Frontal cortex (tissue), 4 donors: Measurements from ENCODE around the gene C2CD5. TPM values are rescaled to one million over a fixed set of nuclear protein-coding genes. Genes with fewer than 3 reads are reported as not detected.
"Not testable (repeated sequence)": the region's sequence is repeated elsewhere in the genome, so short reads cannot be mapped to it uniquely, and the experiment has no call there.

Source experiments
- DNase-seq, 2 donors: peaks; one replicate each; pipeline ENCODE4 v3.0.0; 2012; ENCODE audit warnings: low spot score in 2 of 2
- FAIRE-seq: peaks from 2 replicates; lab custom pipeline; 2012; peaks lifted over from hg19 to GRCh38; lab: Jason Lieb, UNC
- total RNA-seq: library from RNA; depleted of rRNA; stranded (reverse); fragments of >200 nt; gene quantifications from one replicate; pipeline ENCODE4 v1.2.3, GENCODE V29; 2014
- donor health status: control.
- donor health status: control.
- donor health status: control.

The C2CD5 gene, protein sequence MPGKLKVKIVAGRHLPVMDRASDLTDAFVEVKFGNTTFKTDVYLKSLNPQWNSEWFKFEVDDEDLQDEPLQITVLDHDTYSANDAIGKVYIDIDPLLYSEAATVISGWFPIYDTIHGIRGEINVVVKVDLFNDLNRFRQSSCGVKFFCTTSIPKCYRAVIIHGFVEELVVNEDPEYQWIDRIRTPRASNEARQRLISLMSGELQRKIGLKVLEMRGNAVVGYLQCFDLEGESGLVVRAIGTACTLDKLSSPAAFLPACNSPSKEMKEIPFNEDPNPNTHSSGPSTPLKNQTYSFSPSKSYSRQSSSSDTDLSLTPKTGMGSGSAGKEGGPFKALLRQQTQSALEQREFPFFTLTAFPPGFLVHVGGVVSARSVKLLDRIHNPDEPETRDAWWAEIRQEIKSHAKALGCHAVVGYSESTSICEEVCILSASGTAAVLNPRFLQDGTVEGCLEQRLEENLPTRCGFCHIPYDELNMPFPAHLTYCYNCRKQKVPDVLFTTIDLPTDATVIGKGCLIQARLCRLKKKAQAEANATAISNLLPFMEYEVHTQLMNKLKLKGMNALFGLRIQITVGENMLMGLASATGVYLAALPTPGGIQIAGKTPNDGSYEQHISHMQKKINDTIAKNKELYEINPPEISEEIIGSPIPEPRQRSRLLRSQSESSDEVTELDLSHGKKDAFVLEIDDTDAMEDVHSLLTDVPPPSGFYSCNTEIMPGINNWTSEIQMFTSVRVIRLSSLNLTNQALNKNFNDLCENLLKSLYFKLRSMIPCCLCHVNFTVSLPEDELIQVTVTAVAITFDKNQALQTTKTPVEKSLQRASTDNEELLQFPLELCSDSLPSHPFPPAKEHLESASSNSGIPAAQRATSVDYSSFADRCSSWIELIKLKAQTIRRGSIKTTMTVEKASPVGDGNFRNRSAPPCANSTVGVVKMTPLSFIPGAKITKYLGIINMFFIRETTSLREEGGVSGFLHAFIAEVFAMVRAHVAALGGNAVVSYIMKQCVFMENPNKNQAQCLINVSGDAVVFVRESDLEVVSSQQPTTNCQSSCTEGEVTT
- total RNA-seq = 131 TPM

DNA sequence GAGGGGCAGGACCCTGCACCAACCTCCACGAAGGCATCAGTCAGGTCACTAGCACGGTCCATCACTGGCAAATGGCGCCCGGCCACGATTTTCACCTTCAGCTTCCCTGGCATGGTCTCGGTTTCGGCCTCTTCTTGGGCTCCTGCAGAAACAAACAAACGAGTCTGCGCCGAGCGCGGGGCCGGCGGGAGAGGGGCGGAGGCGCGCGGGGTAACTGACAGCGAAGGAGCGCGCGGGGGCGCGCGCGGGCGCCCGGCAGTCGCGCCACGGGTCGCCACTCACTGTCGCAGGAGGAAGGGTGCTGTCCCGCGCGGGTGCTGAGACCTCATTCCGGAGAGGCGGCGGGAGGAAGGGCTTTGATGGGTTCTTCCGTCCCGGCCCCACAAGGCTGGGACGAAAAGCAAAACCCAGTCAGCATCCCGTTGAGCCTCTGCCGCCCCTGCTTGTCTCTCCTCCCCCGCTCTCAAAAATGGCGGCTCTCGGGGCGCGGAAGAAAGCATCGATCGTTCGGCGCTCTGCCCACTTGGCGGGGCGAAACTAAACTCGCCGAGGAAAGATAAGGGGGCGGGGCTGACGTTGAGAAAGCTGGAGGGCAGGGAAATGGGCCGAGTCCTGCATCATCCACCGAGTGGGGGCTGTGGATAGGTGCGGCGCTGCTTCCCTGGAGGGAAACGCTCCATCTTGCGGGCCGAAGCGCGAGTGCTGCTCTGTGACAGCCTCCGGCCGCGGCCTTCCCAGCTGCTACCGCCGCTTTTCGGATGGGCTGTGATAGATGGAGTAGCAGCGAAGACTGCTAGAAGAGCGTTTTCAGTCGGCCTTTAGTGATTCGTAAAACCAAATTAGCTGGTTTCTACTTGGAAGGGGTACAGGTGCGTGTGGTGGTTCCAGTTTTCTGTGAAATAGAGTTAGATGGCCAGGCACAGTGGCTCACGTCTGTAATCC, at the start of gene C2CD5:
Gene C2CD5 (minus strand): TSS at position 505 of the 942 bp plus-strand sequence. CDS start 392 bp downstream, at position 113.
- DNase-seq = peak; percentile 82 to 89
- FAIRE-seq = no peak

DNA sequence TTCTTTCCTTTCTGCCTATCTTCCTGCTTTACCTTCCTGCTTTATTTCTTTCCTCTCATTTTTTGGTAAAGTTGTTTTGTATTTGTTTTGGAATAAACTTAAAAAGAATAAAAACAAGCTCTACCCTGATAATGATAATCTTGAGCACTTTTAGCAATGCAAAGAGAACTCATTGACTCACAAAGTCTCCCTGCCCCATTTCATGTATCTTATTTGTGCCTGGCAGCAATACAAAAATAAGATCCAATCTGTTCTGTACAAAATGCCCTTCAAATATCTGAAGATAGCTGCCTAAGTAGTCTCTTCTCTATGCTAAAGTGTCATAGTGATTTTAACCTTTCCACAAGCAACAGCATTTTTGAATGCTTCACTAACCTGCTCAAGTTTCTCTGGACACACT, 49.5 kb upstream of the C2CD5 start:
- FAIRE-seq (no peak), DNase-seq (no peak)

DNA sequence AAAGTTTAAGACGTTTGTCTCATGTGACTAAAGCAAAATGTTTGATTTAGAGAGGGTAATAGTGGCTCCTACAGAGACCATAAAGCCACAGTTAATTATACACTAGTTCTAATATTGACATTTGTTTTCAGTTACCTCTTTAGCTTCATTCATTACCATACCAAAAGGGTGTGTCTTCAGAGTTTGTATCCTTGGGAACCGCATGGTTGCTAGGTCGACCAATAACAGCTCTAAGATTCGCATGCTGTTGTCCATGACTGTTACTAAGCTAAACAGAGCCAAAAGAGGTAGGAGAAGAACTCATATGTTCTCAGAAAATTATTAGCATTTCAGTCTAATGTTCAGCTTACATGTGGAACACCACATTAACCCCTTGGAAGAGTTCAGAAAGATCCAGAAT, 44.5 kb upstream of the C2CD5 start:
- DNase-seq (no peak), FAIRE-seq (no peak)

GRCh38 chr12:22578328-22578727, 34.0 kb upstream of the C2CD5 start:
- no peak for FAIRE-seq
- DNase-seq = no peak

DNA sequence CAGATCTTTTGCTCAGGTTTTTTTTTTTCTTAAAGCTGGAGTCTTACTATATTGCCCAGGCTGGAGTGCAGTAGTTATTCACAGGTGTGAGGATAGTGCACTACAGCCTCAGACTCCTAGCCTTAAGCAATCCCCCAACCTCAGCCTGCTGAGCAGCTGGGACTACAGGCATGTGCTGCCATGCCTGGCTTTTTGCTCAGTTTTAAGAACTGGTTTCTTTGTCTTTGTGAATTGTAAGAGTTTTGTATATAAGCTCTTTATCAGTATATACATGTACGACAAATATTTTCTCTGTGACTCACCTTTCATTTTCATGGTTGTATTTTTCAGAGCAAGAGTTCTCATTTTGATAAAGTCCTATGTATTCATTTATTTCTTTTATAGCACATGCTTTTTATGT, 33.3 kb upstream of the C2CD5 start:
- FAIRE-seq (no peak), DNase-seq (no peak)

- no peak for DNase-seq
- no peak for FAIRE-seq
Measured at GRCh38 chr12:22576473-22576872, 32.1 kb upstream of the C2CD5 start.

- FAIRE-seq = no peak
- DNase-seq = no peak
Measured at GRCh38 chr12:22576065-22576464, 31.7 kb upstream of the C2CD5 start.

- no peak for DNase-seq
- FAIRE-seq = no peak
Measured at GRCh38 chr12:22574921-22575320, 30.6 kb upstream of the C2CD5 start.

GRCh38 chr12:22573181-22573580, 28.8 kb upstream of the C2CD5 start:
- DNase-seq (no peak), FAIRE-seq (no peak)

DNA sequence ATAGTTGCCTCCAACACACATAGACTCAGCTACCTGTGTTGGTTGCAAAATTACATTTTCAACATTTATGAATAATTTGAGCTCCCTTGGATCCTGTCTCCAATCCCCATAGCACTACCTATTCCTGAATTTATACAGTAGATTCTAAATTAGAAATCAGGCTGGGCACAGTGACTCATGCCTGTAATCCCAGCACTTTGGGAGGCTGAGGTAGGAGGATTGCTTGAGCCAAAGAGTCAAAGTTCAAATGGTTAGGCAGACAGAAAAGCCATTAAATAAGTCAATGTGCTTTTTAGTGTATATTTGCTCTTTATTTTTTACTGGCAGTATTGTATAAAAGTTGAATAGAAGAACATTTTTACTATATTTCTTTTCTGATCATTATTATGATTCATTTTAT, 24.9 kb upstream of the C2CD5 start:
- no peak for DNase-seq
- no peak for FAIRE-seq

DNA sequence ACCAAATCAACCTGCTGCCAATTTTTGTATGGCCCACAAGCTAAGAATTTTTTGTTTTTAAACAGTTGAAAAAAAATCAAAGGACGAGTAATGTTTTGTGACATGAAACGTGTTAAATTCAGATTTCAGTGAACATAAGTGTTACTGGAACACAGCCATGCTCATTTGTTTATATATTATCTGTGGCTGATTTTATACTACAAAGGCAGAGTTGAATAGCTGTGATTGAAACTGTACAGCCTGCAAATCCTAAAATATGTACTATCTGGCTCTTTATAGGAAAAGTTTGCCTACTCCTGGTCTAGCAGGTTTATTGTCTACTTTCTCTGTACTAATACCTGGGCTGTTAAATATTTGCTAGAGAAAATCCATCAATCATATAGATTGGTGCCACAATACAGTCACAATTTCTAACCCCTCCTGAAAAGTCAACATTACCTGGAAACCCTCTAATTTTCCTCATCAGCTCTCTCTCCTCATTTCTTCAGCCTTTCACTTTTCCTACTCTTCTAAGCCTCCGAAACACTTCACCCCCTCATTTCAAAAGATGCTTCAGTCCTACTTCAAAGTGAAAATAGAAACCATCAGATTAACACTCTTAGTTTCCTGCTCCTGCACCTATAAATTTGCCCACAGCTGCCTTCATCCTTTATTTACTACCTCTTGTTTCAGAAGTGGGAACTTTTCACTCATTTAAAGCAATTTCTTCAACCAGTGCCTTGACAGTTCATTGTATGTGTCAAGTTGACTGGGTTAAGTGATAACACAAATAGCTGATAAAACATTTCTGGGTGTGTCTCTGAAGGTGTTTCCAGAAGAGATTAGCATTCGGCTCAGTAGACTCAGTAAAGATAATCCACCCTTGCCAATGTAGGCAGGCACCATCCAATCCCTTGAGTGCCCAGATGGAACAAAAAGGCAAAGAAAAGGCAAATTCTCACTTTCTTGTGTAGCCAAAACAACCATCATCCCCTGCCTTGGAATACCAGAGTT, 18.0 kb upstream of the C2CD5 start:
- DNase-seq (no peak), FAIRE-seq (no peak)

GRCh38 chr12:22554750-22555149, 10.4 kb upstream of the C2CD5 start:
- not testable (repeated sequence) for DNase-seq, FAIRE-seq

DNA sequence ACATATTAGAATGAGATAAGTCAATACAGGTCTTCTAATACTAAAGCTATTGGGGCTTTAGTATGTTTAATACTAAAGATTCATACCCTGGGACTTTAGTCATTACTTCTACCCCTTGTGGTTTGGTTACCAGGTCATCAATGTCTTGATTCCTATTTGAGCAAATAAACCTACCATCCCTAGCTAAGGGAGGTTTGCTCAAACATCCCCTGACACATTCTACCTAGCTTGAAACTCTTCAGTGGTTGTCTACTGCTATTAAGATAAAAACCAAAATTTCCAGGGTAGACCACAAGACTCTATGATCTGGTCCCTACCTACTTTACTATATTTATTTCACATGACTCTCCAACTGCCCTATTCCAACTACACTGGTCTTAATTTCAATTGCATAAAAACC, 7.3 kb upstream of the C2CD5 start:
- FAIRE-seq (no peak), DNase-seq (no peak)

DNA sequence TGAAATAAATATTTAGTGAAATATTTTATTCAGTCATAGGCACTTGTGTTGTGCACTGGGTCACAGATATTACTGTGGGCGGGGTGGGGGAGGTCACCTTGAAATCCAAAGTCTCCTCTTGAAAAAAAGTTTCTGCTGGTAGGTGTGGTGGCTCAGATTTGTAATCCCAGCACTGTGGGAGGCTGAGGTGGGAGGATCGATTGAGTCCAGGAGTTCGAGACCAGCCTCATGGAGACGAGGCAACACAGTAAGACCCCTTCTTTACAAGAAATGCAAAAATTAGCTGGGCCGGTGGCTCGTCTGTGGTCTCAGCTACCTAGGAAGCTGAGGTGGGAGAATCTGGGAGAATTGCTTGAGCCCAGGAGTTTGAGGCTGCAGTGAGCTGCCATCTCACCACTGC, 913 bp upstream of the C2CD5 start:
- DNase-seq = no peak
- FAIRE-seq = no peak

DNA sequence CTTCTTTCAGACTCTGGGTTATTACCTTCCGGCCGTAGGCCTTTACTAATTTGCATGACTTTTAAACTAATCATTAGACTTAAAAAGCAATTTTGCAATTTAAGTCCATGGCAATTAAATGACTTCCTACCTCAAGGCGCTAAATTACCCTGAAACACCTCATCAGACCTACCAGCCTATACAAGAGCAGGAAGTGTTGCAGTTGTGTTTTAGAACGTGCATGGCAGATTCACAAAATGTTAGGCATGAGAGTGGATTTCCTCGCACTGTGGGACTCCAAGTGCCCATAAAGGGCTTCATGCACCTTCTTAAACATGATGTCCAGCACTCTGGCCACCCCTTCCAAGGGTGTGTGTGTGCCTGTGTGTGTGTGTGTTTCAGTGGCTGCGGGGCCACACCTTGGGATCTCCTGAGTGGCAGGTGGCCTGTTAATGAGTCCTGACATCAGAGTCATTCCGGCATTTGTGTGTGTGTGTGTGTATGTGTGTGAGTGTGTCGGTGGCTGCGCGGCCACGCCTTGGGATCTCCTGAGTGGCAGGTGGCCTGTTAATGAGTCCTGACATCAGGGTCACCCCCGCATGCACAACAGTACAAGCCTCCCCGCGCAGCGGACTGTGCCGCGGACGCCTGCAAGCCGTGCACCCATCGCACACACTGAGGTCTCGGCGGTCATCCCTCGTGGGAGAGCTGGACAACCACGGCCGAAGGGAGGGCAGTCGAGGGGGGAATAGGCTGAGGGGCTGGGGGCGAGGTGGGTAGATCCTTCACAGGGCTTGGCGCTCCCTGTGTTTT, 900 bp downstream of the C2CD5 start:
- FAIRE-seq (no peak), DNase-seq (peak; percentile 18 to 25)

GRCh38 chr12:22541496-22542155, 2.7 kb downstream of the C2CD5 start:
- DNase-seq (no peak), FAIRE-seq (no peak)

- FAIRE-seq = no peak
- no peak for DNase-seq
Measured at GRCh38 chr12:22539055-22539454, 5.3 kb downstream of the C2CD5 start.
